ENCODE results near the gene NBEA.

The NBEA gene

DNA sequence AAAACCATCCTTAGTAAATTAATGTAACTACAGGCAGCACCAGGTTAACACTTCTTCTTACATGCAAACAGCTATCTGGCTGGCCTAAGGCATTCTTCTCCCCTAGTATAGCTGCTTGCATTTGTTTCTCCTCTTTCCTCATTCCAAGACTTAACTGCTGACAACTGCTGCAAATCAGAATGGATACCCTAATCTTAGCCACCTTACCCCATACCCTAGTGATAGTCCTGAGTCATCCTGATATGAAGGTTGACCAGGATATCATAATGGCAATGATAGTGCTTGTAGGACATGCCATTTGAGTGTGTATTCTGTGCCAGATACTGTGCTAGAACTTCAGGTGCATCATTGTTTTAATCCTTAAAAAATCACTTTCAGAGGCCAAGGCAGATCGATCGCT, 672.6 kb downstream of the NBEA start:
- Histone ChIP-seq H3K27ac (ENCODE audit: poor library complexity, severe bottlenecking) (no peak overlapping the region), H3K9me3 (ENCODE audit: severe bottlenecking) (no peaks in the 10 kb centered on the region), H3K27me3 (ENCODE audit: insufficient read depth, poor library complexity, severe bottlenecking) (no peaks in the 10 kb centered on the region), H3K4me3 (ENCODE audit: severe bottlenecking) (no peak overlapping the region), H3K36me3 (ENCODE audit: low read depth) (no peaks in the 10 kb centered on the region), H3K4me1 (ENCODE audit: insufficient read depth, poor library complexity, severe bottlenecking) (no peaks in the 10 kb centered on the region)
- ATAC-seq (ENCODE audit: low read depth) = no peak
- DNase-seq (ENCODE audit: low spot score) = no peak
- TF ChIP-seq, protein P1, sequence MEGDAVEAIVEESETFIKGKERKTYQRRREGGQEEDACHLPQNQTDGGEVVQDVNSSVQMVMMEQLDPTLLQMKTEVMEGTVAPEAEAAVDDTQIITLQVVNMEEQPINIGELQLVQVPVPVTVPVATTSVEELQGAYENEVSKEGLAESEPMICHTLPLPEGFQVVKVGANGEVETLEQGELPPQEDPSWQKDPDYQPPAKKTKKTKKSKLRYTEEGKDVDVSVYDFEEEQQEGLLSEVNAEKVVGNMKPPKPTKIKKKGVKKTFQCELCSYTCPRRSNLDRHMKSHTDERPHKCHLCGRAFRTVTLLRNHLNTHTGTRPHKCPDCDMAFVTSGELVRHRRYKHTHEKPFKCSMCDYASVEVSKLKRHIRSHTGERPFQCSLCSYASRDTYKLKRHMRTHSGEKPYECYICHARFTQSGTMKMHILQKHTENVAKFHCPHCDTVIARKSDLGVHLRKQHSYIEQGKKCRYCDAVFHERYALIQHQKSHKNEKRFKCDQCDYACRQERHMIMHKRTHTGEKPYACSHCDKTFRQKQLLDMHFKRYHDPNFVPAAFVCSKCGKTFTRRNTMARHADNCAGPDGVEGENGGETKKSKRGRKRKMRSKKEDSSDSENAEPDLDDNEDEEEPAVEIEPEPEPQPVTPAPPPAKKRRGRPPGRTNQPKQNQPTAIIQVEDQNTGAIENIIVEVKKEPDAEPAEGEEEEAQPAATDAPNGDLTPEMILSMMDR (IDR thresholded peaks at IDR 0.05; ENCODE audit: poor library complexity, severe bottlenecking) = no peak

DNA sequence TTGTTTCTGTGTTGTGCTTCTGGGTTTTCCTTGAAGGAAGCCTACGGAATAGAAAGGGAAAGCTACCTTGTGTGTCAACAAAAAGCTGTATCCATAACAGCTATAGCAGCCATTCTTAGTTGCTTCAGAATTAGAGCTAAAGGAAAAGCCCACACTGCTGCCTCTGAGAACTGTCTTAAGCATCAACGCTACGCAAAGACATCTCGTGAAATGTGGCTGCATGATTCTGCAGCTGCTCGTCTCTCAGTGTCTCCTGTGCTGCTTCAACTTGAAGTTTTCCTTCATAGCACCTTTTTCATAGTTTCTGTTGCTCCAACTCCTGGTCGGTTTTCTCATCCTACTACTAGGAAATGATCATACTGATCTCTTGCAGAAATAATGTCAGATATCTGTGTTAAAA, 675.4 kb downstream of the NBEA start:
- H3K36me3 ChIP-seq (ENCODE audit: low read depth) = no peaks in the 10 kb centered on the region
- H3K4me1 ChIP-seq (ENCODE audit: insufficient read depth, poor library complexity, severe bottlenecking) = no peaks in the 10 kb centered on the region
- TF ChIP-seq, protein P1 (IDR thresholded peaks at IDR 0.05; ENCODE audit: poor library complexity, severe bottlenecking) = no peak
- H3K9me3 ChIP-seq (ENCODE audit: severe bottlenecking) = no peaks in the 10 kb centered on the region
- no peak for ATAC-seq (ENCODE audit: low read depth)
- H3K4me3 ChIP-seq (ENCODE audit: severe bottlenecking) = no peak overlapping the region
- H3K27me3 ChIP-seq (ENCODE audit: insufficient read depth, poor library complexity, severe bottlenecking) = no peaks in the 10 kb centered on the region
- DNase-seq (ENCODE audit: low spot score) = no peak
- no peak overlapping the region for H3K27ac ChIP-seq (ENCODE audit: poor library complexity, severe bottlenecking)

DNA sequence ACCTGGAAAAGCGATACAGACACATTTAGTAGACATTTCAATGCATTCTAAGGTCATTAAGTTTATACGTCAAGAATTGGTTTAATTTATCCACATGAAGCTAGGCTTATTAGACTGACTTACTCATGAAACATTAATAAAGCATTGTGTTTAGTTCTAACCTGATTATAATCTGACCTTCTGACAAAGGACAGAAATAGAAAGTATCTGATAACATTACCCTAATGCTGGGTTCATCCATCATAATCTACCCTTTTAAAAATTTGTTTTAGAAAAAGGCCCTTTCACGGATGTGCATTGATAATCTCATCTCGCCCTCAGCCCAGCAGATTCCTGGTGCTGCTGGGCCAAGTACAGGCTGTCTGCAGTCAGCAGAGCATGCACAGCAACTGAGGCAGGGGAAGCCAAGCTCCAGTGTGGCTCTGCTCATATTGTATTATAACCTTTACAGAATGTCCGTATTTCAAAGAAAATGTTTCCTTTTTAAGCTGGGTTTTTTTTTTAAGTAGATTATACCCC, 676.6 kb downstream of the NBEA start:
- H3K27me3 ChIP-seq (ENCODE audit: insufficient read depth, poor library complexity, severe bottlenecking) = no peaks in the 10 kb centered on the region
- no peak overlapping the region for H3K4me3 ChIP-seq (ENCODE audit: severe bottlenecking)
- H3K4me1 ChIP-seq (ENCODE audit: insufficient read depth, poor library complexity, severe bottlenecking) = no peaks in the 10 kb centered on the region
- ATAC-seq (ENCODE audit: low read depth) (no peak), DNase-seq (ENCODE audit: low spot score) (no peak)
- no peak overlapping the region for H3K27ac ChIP-seq (ENCODE audit: poor library complexity, severe bottlenecking)
- no peaks in the 10 kb centered on the region for H3K9me3 ChIP-seq (ENCODE audit: severe bottlenecking)
- H3K36me3 ChIP-seq (ENCODE audit: low read depth) = no peaks in the 10 kb centered on the region
- TF ChIP-seq, protein P1 (IDR thresholded peaks at IDR 0.05; ENCODE audit: poor library complexity, severe bottlenecking) = no peak

DNA sequence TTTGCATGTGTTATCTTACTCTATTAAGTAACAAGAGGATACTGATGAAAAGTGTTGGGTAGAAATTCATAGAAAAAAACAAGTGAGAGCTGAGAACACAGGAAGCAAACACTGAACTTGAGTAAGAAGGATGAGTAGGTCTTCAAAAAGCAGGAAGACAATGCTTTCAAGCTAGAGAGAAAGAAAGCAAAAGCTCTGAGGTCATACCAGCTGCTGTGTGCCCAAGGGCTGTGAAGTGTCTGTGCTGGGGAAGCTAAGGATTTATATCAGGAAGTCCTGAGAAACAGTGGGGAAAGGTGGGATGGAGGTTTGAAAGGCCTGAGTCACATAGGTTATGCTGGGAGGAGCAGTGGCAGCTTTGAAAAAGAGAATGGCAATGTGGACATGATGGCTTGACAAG, 679.9 kb downstream of the NBEA start:
- Histone ChIP-seq H3K4me3 (ENCODE audit: severe bottlenecking) (no peak overlapping the region), H3K4me1 (ENCODE audit: insufficient read depth, poor library complexity, severe bottlenecking) (no peaks in the 10 kb centered on the region), H3K27ac (ENCODE audit: poor library complexity, severe bottlenecking) (no peak overlapping the region), H3K36me3 (ENCODE audit: low read depth) (no peaks in the 10 kb centered on the region), H3K27me3 (ENCODE audit: insufficient read depth, poor library complexity, severe bottlenecking) (no peaks in the 10 kb centered on the region), H3K9me3 (ENCODE audit: severe bottlenecking) (no peaks in the 10 kb centered on the region)
- ATAC-seq (ENCODE audit: low read depth) = peak; percentile 41; the same call in 1 of the 3 replicates
- DNase-seq (ENCODE audit: low spot score) = no peak
- TF ChIP-seq, protein P1 (IDR thresholded peaks at IDR 0.05; ENCODE audit: poor library complexity, severe bottlenecking) = no peak

DNA sequence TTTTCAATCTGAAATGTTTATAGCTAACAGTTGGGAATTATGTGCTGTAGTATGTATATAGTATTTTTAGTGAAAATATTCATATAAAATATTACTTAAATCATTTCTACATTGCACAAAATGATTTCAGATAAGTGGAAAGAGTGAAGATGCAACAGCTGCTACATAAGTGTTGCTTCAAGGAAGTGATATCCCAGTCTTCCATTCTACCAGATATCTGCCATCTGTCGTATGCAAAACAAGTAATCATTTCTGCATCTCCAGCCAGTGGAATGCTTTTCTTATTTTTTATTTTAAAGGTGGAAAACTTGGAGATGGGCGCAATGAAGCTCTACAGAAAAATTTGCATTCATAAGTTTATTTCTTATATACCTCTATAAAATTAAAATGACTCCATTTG, 687.0 kb downstream of the NBEA start:
- TF ChIP-seq, protein P1 (IDR thresholded peaks at IDR 0.05; ENCODE audit: poor library complexity, severe bottlenecking) = no peak
- Histone ChIP-seq H3K36me3 (ENCODE audit: low read depth) (no peaks in the 10 kb centered on the region), H3K27me3 (ENCODE audit: insufficient read depth, poor library complexity, severe bottlenecking) (no peaks in the 10 kb centered on the region), H3K27ac (ENCODE audit: poor library complexity, severe bottlenecking) (no peak overlapping the region), H3K4me1 (ENCODE audit: insufficient read depth, poor library complexity, severe bottlenecking) (no peaks in the 10 kb centered on the region), H3K9me3 (ENCODE audit: severe bottlenecking) (no peaks in the 10 kb centered on the region), H3K4me3 (ENCODE audit: severe bottlenecking) (no peak overlapping the region)
- DNase-seq (ENCODE audit: low spot score) = no peak
- no peak for ATAC-seq (ENCODE audit: low read depth)

Measured in RWPE2 (cell line).